GM23248 (cell line): ENCODE data around the gene SYT15.

Source experiments
- EZH2 ChIP-seq: fragments of 200-600 bp; sonication (generic); IDR thresholded peaks from 2 replicates; pipeline ENCODE4 v1.6.1; 2018; ENCODE audit warnings: antibody characterized with exemption, mild to moderate bottlenecking; ENCODE audit not compliant: insufficient read depth, poor library complexity, severe bottlenecking
- EZH2phosphoT487 ChIP-seq: fragments of 200-600 bp; sonication (generic); IDR thresholded peaks from 2 replicates; pipeline ENCODE4 v1.6.1; 2018; ENCODE audit warnings: antibody characterized with exemption, moderate library complexity, mild to moderate bottlenecking, low read depth; ENCODE audit not compliant: insufficient read depth

- TF ChIP-seq EZH2, result no peak
- no peak for TF ChIP-seq EZH2phosphoT487
These were observed 25.5 kb upstream of the SYT15 start for GRCh38 chr10:46553238-46554049.
